Mesenchymal stem cell (in vitro differentiated cells and primary cell): Measurements from ENCODE around the gene ETV6.

Source experiments
- DNase-seq: peaks from one replicate; pipeline ENCODE4 v3.0.0-alpha.2; 2013
- H2AFZ ChIP-seq: one replicate; pipeline ENCODE4 v1.6.1; 2013; ENCODE audit warnings: low read depth, mild to moderate bottlenecking, control low read depth, inconsistent platforms, low read length, moderate library complexity
- H2AK5ac ChIP-seq: 2 replicates; pipeline ENCODE4 v1.6.1; 2013; ENCODE audit warnings: low read length, moderate library complexity, mild to moderate bottlenecking, inconsistent platforms; ENCODE audit not compliant: severe bottlenecking
- H2BK120ac ChIP-seq: one replicate; pipeline ENCODE4 v1.6.1; 2013; ENCODE audit warnings: low read depth, mild to moderate bottlenecking, inconsistent platforms, low read length, moderate library complexity
- H2BK12ac ChIP-seq, 2 experiments: one replicate each; pipeline ENCODE4 v1.6.1; 2013; ENCODE audit warnings: inconsistent platforms in 2 of 2, low read length in 2 of 2, mild to moderate bottlenecking in 2 of 2, moderate library complexity in 2 of 2, control low read depth in 1 of 2
- H2BK15ac ChIP-seq: one replicate; pipeline ENCODE4 v1.6.1; 2013; ENCODE audit warnings: mild to moderate bottlenecking, low read depth, inconsistent platforms; ENCODE audit not compliant: poor library complexity, severe bottlenecking
- H2BK5ac ChIP-seq: 2 replicates; pipeline ENCODE4 v1.6.1; 2013; ENCODE audit warnings: low read depth, mild to moderate bottlenecking, low read length, control low read depth, inconsistent platforms; ENCODE audit not compliant: poor library complexity, severe bottlenecking
- H3K14ac ChIP-seq, 2 experiments: one replicate each; pipeline ENCODE4 v1.6.1; 2013; ENCODE audit warnings: inconsistent platforms in 2 of 2, low read length in 2 of 2, control low read depth in 1 of 2, mild to moderate bottlenecking in 1 of 2, moderate library complexity in 1 of 2
- H3K18ac ChIP-seq, 2 experiments: one replicate each; pipeline ENCODE4 v1.6.1; 2013; ENCODE audit warnings: inconsistent platforms in 2 of 2, low read length in 2 of 2, control low read depth in 1 of 2, low read depth in 1 of 2, mild to moderate bottlenecking in 1 of 2
- H3K23ac ChIP-seq, 2 experiments: one replicate each; pipeline ENCODE4 v1.6.1; 2013; ENCODE audit warnings: inconsistent platforms in 2 of 2, low read length in 2 of 2, mild to moderate bottlenecking in 2 of 2, moderate library complexity in 2 of 2, control low read depth in 1 of 2
- H3K27ac ChIP-seq: 2 replicates; pipeline ENCODE4 v1.5.1; 2013; ENCODE audit warnings: mild to moderate bottlenecking, moderate library complexity, low read length, control low read depth, inconsistent platforms; ENCODE audit not compliant: poor library complexity, severe bottlenecking
- H3K27me3 ChIP-seq, 2 experiments: 2 replicates each; pipeline versions ENCODE4 v1.6.1 to v1.7.0; 2013; ENCODE audit warnings: low read length in 2 of 2, mild to moderate bottlenecking in 2 of 2, moderate library complexity in 2 of 2, control low read depth in 1 of 2, inconsistent platforms in 1 of 2; ENCODE audit not compliant: control insufficient read depth in 1 of 2, insufficient read depth in 1 of 2
- H3K36me3 ChIP-seq, 2 experiments: 2 replicates each; pipeline versions ENCODE4 v1.6.1 to v1.7.0; 2013; ENCODE audit warnings: low read length in 2 of 2, control low read depth in 1 of 2, inconsistent platforms in 1 of 2, low read depth in 1 of 2, mild to moderate bottlenecking in 1 of 2; ENCODE audit not compliant: insufficient read depth in 2 of 2, control insufficient read depth in 1 of 2
- H3K4ac ChIP-seq, 2 experiments: one replicate each; pipeline ENCODE4 v1.6.1; 2013; ENCODE audit warnings: inconsistent platforms in 2 of 2, low read length in 2 of 2, mild to moderate bottlenecking in 2 of 2, moderate library complexity in 2 of 2, control low read depth in 1 of 2, low read depth in 1 of 2
- H3K4me1 ChIP-seq: 2 replicates; pipeline ENCODE4 v1.6.1; 2013; ENCODE audit warnings: low read depth, low read length, control low read depth; ENCODE audit not compliant: control insufficient read depth, insufficient read depth
- H3K4me2 ChIP-seq: 2 replicates; pipeline ENCODE4 v1.6.1; 2013; ENCODE audit warnings: low read length, mild to moderate bottlenecking, inconsistent platforms; ENCODE audit not compliant: poor library complexity, severe bottlenecking
- H3K4me3 ChIP-seq, 2 experiments: 2 replicates each; pipeline versions ENCODE4 v1.5.1 to v1.7.0; 2013; ENCODE audit warnings: low read length in 2 of 2, mild to moderate bottlenecking in 2 of 2, control low read depth in 1 of 2, low read depth in 1 of 2; ENCODE audit not compliant: insufficient read depth in 1 of 2
- H3K79me1 ChIP-seq: replicated peaks from 2 replicates; pipeline ENCODE4 v1.6.1; 2013; ENCODE audit warnings: mild to moderate bottlenecking, control low read depth, low read length, inconsistent platforms; ENCODE audit not compliant: poor library complexity, severe bottlenecking
- H3K9ac ChIP-seq: 2 replicates; pipeline ENCODE4 v1.7.0; 2013; ENCODE audit warnings: mild to moderate bottlenecking, low read length, moderate library complexity
- H3K9me3 ChIP-seq: 2 replicates; pipeline ENCODE4 v1.7.0; 2013; ENCODE audit warnings: mild to moderate bottlenecking, low read length; ENCODE audit not compliant: control insufficient read depth
- H4K8ac ChIP-seq: one replicate; pipeline ENCODE4 v1.6.1; 2013; ENCODE audit warnings: inconsistent platforms, mild to moderate bottlenecking, low read length, moderate library complexity
- H4K91ac ChIP-seq: one replicate; pipeline ENCODE4 v1.6.1; 2013; ENCODE audit warnings: mild to moderate bottlenecking, low read length, inconsistent platforms
- WGBS: methylation state at CpG from one replicate; pipeline ENCODE4 v1.1.7; 2013; ENCODE audit warnings: mixed read lengths; 5-methylcytosine and 5-hydroxymethylcytosine counted together

The ETV6 gene

GRCh38 chr12:11863988-11864387 is 214.5 kb downstream of the ETV6 start:
- Histone ChIP-seq H2BK120ac (no peak overlapping the region), H3K36me3 (peaks cover 9 to 31% of the 10 kb centered on the region in 2 experiments), H3K4me1 (peaks cover 3% of the 10 kb centered on the region), H2AK5ac (no peak overlapping the region), H3K23ac (no peak overlapping the region), H3K79me1 (peaks cover 38% of the 10 kb centered on the region), H2BK15ac (no peak overlapping the region), H3K9me3 (peaks cover 14% of the 10 kb centered on the region), H3K27me3 (no peaks in the 10 kb centered on the region), H2AFZ (no peak overlapping the region), H2BK5ac (no peak overlapping the region), H3K14ac (no peak overlapping the region), H4K8ac (no peak overlapping the region), H3K4me2 (no peak overlapping the region), H2BK12ac (no peak overlapping the region), H3K9ac (peak overlapping the region; percentile 82), H3K4me3 (peak overlapping the region in 1 of 2 experiments; percentile 20), H3K27ac (no peak overlapping the region), H3K18ac (no peak overlapping the region), H4K91ac (no peak overlapping the region), H3K4ac (no peak overlapping the region)
- WGBS = 61% methylated on average over 1 of the region's 3 CpGs
- DNase-seq = no peak

- Histone ChIP-seq H4K8ac (no peak overlapping the region), H3K9me3 (peaks cover 14% of the 10 kb centered on the region), H2BK120ac (no peak overlapping the region), H3K4me1 (peaks cover 3% of the 10 kb centered on the region), H3K79me1 (peaks cover 41% of the 10 kb centered on the region), H3K23ac (no peak overlapping the region), H4K91ac (no peak overlapping the region), H2BK15ac (no peak overlapping the region), H2AFZ (no peak overlapping the region), H3K27me3 (no peaks in the 10 kb centered on the region), H3K4me2 (no peak overlapping the region), H3K36me3 (peaks cover 27 to 37% of the 10 kb centered on the region in 2 experiments), H2AK5ac (no peak overlapping the region), H3K4me3 (no peak overlapping the region), H2BK5ac (no peak overlapping the region), H2BK12ac (no peak overlapping the region), H3K4ac (no peak overlapping the region), H3K14ac (no peak overlapping the region), H3K18ac (no peak overlapping the region), H3K27ac (no peak overlapping the region), H3K9ac (no peak overlapping the region)
- no peak for DNase-seq
- 100% methylated on average over 1 of the region's 4 CpGs for WGBS
Measured at GRCh38 chr12:11865824-11866223, 216.3 kb downstream of the ETV6 start.

- Histone ChIP-seq H3K9me3 (peaks cover 14% of the 10 kb centered on the region), H2BK15ac (no peak overlapping the region), H3K27ac (no peak overlapping the region), H3K4me2 (no peak overlapping the region), H2BK12ac (no peak overlapping the region), H3K14ac (no peak overlapping the region), H2AK5ac (peak overlapping the region; percentile 13), H3K4me3 (no peak overlapping the region), H4K91ac (no peak overlapping the region), H3K79me1 (peaks cover 37% of the 10 kb centered on the region), H2BK5ac (no peak overlapping the region), H3K18ac (no peak overlapping the region), H3K36me3 (peaks cover 36 to 40% of the 10 kb centered on the region in 2 experiments), H3K9ac (no peak overlapping the region), H3K23ac (no peak overlapping the region), H4K8ac (no peak overlapping the region), H3K4ac (no peak overlapping the region), H2BK120ac (no peak overlapping the region), H3K27me3 (no peaks in the 10 kb centered on the region), H2AFZ (no peak overlapping the region), H3K4me1 (no peaks in the 10 kb centered on the region)
- WGBS = 100% methylated on average over 1 of the region's 1 CpG
- DNase-seq = no peak
Measured at GRCh38 chr12:11868027-11868426, 218.6 kb downstream of the ETV6 start.

- H2AFZ ChIP-seq = no peak overlapping the region
Measured at GRCh38 chr12:11869406-11869805, 219.9 kb downstream of the ETV6 start.

More at GRCh38 chr12:11869406-11869805, 219.9 kb downstream of the ETV6 start:
- H2BK15ac ChIP-seq = no peak overlapping the region
- no peak overlapping the region for H3K4me3 ChIP-seq
- no peak overlapping the region for H3K18ac ChIP-seq
- H4K91ac ChIP-seq = no peak overlapping the region
- no peak overlapping the region for H2BK12ac ChIP-seq
- no peaks in the 10 kb centered on the region for H3K27me3 ChIP-seq
- H3K4me1 ChIP-seq = no peaks in the 10 kb centered on the region
- no peak overlapping the region for H2BK5ac ChIP-seq
- H3K36me3 ChIP-seq = peaks cover 35 to 36% of the 10 kb centered on the region in 2 experiments
- H3K4ac ChIP-seq = no peak overlapping the region
- H3K9me3 ChIP-seq = peaks cover 14% of the 10 kb centered on the region
- no peak overlapping the region for H4K8ac ChIP-seq
- H2AK5ac ChIP-seq = no peak overlapping the region
- H3K79me1 ChIP-seq = peaks cover 35% of the 10 kb centered on the region
- no peak overlapping the region for H3K27ac ChIP-seq
- no peak overlapping the region for H3K4me2 ChIP-seq
- no peak overlapping the region for H3K9ac ChIP-seq
- no peak overlapping the region for H3K23ac ChIP-seq
- H2BK120ac ChIP-seq = no peak overlapping the region
- no peak overlapping the region for H3K14ac ChIP-seq
- no peak for DNase-seq
- whole genome bisulfite sequencing = 99% methylated on average over 18 of the region's 18 CpGs
